GM21619 (cell line): ENCODE data around the gene PRPH.
A peak's percentile ranks its signal among the peaks of the same experiment; 100 is the strongest.
"Not testable (repeated sequence)": the region's sequence is repeated elsewhere in the genome, so short reads cannot be mapped to it uniquely, and the experiment has no call there.

Experiments used
- ATAC-seq: cut with Tn5 transposase; IDR thresholded peaks from one replicate; pipeline ENCODE4 v1.9.1; 2021; ENCODE audit not compliant: unreplicated experiment

Gene PRPH

DNA sequence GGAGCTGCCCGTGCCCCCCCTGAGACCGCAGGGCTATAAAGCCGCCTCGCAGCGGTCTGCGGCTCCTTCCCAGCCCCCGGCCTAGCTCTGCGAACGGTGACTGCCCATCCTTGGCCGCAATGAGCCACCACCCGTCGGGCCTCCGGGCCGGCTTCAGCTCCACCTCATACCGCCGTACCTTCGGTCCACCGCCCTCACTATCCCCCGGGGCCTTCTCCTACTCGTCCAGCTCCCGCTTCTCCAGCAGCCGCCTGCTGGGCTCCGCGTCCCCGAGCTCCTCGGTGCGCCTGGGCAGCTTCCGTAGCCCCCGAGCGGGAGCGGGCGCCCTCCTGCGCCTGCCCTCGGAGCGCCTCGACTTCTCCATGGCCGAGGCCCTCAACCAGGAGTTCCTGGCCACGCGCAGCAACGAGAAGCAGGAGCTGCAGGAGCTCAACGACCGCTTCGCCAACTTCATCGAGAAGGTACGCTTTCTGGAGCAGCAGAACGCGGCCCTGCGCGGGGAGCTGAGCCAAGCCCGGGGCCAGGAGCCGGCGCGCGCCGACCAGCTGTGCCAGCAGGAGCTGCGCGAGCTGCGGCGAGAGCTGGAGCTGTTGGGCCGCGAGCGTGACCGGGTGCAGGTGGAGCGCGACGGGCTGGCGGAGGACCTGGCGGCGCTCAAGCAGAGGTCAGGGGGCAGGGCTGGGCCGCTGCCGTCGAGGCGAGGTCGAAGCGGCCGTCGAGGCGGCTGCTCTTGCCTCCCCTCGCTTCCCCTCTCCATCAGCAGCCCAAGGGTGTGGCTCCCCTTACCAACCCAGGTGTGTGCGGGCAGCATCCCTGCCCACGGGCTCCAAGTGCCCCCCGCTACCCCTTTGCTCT is at the start of gene PRPH:
Gene PRPH, plus strand, starts transcription at position 66 of the 855 bp plus-strand sequence. Its CDS starts 54 bp downstream, at position 120.
- no peak for ATAC-seq

DNA sequence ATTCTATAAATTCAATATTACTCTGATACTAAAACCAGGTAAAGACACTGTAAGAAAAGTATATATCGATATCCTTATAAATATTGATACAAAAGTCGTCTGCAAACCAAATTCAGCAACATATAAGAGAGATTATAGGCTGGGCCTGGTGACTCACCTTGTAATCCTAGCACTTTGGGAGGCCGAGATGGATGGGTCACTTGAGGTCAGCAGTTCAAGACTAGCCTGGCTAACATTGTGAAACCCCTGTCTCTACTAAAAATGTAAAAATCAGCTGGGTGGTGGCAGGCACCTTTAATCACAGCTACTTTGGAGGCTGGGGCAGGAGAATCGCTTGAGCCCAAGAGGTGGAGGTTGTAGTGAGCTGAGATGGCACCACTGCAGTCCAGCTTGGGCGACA is 43.6 kb upstream of the PRPH start:
- ATAC-seq: no peak

DNA sequence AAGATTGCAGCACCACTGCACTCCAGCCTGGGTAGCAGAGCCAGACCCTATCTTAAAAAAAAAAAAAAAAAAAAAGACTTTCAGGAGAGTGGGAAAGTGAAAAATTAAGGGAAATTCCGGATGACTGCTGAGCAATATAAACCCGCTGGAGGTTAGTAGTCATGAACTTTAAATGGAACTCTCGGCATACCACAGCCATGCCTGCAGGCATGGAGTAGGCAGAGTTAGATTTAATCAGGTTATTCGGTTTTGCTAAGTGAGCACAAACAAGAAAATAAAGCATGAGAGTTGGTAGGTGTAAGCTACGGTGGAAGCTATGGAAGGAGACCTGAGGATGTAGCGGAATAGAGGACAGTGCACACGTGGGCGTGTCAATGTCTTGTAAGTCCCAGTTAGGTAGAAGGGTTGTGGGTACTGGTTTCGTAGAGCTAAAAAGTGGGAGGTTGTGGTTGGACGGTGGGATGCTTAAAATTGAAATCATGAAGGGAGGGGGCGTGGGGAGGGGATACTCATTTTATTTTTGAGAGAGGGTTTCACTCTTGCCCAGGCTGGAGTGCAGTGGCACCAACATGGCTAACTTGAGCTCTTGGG is 41.8 kb upstream of the PRPH start:
- no peak for ATAC-seq

DNA sequence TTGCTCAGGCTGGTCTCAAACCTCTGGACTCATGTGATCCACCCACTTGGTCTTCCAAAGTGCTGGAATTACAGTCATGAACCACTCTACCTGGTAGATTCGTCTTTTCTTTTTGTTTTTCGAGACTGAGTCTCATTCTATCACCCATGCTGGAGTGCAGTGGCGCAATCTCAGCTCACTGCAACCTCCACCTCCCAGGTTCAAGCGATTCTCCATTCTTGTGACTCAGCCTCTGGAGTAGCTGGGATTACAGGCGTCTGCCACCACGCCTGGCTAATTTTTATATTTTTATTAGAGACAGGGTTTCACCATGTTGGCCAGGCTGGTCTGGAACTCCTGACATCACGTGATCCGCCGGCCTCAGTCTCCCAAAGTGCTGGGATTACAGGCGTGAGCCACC is 39.5 kb upstream of the PRPH start:
- not testable (repeated sequence) for ATAC-seq

DNA sequence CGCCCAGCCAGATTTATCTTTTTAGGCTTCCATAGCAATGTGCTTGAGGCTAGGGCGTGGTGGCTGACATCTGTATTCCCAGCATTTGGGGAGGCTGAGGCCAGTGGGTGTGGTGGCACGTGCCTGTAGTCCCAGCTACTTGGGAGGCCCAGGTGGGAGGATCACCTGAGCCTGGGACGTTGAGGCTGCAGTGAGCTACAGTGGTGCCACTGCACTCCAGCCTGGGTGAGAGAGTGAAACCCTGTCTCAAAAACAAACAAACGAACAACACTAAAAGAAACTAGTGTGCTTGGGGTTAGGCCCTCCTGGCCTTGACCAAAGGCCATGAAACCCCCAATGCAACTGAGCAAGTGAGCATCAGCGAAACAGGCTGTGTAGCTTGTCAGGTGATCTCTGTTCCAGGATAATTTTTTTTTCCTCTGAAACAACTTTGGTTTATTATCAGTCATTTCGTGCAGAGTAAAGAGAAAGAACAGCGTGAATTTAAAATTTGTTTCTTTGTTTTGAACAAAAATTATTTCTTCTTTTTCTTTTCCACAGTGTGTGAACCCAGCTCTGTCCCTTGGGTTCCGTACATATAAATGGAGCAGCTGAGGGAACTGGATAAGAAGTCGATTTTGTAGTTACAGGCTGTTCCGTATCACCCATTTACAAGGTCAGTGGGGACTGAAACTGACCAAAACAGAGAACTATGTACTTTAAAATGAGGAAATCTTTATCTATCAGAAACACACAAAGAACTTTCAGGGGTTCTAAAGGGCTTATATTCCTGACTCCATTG is 38.9 kb upstream of the PRPH start:
- no peak for ATAC-seq

DNA sequence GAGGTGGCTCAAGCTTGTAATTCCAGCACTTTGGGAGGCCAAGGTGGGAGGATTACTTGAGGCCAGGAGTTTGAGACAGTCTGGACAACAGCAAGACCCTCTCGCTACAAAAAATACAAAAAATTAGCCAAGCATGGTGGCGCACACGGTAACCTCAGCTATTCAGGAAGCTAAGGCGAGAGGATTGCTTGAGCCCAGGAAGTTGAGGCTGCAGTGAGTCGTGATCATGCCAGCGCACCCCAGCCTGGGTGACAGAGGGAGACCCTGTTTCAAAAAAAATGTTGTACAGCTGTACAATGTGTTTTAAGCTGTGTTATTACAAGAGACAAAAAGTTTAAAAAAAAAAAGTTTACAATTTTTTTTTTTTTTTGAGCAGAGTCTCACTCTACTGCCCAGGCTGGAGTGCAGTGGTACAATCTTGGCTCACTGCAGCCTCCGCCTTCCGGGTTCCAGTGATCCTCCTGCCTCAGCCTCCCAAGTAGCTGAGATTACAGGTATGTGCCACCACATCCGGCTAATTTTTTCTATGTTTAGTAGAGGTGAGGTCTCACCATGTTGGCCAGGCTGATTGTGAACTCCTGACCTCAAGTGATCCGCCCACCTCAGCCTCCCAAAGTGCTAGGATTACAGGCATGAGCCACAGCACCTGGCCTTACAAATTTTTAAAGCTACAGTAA is 37.3 kb upstream of the PRPH start:
- not testable (repeated sequence) for ATAC-seq

DNA sequence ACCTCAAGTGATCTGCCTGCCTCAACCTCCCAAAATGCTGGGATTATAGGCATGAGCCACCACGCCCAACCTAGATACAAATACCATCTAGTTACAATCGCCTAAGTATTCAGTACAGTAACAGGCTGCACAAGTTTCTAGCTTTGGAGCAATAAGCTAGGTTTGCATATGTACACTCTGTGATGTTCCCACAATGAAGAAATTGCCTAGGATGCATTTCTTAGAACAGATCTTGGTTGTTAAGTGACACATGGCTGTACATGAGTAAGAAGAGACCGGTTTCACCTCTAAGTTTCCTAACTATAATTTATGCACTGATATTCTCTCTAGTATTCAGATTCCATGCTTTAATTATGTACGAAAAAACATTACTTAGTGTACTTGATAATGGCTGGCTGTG is 35.5 kb upstream of the PRPH start:
- ATAC-seq: no peak

DNA sequence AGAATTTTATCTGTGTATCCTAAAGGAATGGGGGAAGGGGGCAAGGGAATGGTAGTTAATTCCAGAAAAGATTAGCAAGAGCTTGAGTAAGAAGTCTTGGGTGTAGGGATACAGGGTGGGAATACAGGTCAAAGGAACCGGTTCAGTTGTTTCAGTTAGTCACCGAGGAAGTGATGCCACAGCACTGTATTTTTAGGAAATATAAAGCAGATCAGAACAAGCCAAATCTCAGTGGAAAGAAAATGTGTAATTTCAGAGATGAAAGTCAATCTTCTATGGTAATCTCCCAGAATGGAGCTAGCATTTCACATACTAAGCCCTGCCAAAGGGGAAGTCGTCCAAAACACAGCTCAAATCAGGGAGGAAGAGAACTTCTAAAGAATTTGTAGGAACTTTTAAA is 34.8 kb upstream of the PRPH start:
- ATAC-seq: no peak

DNA sequence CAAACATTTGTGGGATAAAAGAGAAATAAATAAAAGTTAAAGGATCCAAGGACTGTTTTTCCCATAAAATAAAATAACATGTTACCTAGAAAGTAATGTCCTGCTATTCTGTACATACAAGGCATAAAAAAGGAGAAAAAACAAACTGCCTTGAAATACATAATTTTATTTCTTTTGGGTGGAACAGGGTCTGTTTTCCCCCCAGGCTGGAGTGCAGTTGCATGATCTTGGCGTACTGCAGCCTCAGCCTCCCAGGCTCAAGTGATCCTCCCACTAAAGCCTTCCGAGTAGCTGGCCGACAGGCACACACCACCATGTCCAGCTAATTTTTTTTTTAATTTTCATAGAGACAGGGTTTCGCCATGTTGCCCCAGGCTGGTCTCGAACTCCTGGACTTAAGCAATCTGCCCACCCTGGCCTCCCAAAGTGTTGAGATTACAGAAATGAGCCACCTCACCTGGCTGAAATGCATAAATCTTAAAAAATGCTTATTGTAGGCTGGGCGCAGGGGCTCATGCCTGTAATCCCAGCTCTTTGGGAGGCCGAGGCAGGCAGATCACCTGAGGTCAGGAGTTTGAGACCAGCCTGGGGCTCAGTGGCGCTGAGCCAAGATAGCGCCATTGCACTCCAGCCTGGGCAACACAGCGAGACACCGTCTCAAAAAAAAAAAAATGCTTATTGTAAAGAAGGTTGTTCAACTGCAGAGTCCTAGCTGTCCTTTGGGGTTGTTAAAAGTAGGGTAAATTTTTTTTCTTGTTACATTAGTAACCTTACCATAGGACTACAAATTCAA is 34.2 kb upstream of the PRPH start:
- no peak for ATAC-seq

DNA sequence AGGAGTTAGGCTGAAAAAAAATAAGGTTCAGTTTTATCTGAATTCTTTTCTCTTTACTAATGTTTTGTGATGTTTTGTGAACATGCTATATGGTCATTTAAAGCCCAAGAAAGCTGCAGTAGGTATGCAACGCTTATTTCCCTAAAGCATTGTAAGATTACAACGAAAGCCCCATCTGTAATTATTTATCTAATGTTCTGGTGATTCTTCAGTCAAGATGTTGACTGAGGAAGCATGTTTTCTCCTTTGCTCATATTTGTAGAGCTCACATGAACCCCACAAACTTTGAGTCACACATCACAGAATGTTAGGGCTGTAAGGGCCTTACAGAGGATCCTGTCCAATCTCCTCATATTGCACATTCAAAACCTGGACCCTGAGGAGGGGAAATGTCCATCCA is 33.2 kb upstream of the PRPH start:
- no peak for ATAC-seq

DNA sequence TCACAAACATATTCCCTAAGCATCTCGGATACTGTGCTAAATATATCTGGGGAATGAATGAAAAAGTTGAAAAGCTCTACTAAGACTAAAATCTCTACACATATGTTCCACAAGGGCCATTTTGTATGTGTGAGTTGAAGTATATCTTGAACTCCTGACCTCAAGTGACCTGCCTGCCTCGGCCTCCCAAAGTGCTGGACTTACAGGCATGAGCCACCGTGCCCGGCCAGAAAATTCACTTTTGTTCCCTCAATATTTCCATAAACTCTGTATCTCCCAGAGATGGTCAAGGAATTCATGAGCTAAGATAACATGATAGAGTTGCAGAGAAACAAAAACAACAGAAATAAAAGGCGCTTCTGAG is 31.6 kb upstream of the PRPH start:
- no peak for ATAC-seq

DNA sequence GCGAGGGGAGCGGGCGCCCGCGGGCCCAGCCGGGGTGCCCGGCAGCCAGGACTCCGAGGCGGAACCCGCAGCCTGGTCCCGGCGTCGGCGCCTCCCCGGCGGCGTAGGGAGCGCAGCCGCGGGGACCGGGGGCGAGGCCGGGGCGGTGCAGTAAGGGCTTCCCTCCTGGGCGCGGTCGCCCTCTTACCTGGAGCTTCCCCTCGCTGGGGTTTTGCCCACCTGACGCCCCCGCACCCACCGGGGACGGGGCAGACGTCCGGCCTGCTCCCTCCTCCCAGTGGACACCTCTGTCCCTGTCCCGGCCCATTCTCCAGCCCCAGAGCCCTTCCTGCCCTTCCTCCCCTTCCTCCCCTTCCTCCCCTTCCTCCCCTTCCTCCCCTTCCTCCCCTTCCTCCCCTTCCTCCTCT is 30.5 kb upstream of the PRPH start:
- ATAC-seq: peak; percentile 20

DNA sequence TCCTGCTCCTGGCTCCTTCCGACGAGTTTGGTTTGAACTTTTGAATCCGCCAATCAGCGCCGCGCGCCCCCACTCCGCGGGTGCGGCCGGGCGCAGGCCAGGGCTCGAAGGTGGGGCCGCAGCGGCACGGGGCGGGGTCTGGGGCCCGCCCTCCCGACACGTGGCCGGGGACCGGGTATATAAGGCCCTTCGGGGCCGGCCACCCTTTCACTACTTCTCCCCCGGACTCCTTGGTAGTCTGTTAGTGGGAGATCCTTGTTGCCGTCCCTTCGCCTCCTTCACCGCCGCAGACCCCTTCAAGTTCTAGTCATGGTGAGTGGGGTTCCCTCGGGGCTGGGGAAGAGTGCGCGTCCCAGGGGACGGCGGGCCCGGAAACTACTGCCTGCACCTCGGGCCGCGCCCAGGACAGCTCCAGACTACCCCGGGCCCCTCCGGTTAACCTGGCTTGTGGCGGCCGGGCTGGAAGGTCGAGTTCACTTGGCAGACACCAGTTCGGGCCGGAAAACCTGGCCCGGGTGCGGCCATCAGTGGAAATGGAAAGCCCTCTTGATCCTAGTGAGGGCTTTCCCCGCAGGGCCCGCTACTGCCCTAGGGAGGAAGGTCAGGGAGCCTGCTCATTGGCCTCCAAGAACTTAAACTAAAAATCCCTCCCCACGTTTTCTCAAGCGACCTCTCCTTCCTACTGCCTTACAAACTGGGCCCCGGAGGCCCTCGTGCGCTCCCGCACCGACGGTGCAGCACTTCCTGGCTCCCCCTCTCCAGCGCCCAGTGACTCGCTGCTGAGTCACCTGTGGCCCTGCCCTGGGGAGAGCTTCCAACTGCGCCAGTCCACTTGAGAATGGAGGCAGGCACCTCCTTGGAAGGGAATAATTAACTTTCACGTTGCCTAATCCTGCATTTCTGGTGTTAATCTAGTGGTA is 29.8 kb upstream of the PRPH start, which contains the start of gene TUBA1C:
Gene TUBA1C, plus strand, starts transcription at position 210 of the 920 bp plus-strand sequence. Its CDS starts 100 bp downstream, at position 310.
- ATAC-seq: peak; percentile 73

DNA sequence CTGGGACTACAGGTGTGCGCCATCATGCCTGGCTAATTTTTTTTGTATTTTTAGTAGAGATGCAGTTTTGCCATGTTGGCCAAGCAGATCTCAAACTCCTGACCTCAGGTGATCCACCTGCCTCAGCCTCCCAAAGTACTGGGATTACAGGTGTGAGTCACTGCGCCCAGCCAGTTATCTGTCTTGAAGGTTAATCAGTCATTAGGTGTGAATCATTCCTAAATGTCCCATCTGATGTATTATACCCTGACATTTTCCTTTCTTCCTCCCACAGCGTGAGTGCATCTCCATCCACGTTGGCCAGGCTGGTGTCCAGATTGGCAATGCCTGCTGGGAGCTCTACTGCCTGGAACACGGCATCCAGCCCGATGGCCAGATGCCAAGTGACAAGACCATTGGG is 25.8 kb upstream of the PRPH start:
- not testable (repeated sequence) for ATAC-seq

DNA sequence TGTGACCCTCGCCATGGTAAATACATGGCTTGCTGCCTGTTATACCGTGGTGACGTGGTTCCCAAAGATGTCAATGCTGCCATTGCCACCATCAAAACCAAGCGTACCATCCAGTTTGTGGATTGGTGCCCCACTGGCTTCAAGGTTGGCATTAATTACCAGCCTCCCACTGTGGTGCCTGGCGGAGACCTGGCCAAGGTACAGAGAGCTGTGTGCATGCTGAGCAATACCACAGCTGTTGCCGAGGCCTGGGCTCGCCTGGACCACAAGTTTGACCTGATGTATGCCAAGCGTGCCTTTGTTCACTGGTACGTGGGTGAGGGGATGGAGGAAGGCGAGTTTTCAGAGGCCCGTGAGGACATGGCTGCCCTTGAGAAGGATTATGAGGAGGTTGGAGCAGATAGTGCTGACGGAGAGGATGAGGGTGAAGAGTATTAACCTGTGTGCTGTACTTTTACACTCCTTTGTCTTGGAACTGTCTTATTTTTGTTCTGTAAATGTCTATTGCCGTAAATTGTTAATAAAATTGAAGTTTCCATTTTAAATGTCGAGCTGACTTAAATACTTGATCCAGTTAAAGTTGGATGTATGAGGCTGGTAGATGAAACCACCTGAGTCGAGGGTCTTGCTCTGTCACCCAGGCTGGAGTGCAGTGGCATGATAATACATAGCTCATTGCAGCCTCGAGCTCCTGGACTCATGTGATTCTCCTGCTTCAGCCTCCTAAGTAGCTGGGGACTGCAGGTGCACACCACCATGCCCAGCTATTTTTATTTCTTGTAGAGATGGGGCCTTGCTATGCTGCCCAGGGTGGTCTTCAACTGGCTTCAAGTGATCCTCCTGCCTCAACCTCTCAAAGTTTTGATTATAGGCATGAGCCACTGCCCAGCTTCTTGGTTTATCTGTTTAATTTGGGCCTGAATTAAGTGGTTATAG is 21.9 kb upstream of the PRPH start:
- ATAC-seq: no peak

DNA sequence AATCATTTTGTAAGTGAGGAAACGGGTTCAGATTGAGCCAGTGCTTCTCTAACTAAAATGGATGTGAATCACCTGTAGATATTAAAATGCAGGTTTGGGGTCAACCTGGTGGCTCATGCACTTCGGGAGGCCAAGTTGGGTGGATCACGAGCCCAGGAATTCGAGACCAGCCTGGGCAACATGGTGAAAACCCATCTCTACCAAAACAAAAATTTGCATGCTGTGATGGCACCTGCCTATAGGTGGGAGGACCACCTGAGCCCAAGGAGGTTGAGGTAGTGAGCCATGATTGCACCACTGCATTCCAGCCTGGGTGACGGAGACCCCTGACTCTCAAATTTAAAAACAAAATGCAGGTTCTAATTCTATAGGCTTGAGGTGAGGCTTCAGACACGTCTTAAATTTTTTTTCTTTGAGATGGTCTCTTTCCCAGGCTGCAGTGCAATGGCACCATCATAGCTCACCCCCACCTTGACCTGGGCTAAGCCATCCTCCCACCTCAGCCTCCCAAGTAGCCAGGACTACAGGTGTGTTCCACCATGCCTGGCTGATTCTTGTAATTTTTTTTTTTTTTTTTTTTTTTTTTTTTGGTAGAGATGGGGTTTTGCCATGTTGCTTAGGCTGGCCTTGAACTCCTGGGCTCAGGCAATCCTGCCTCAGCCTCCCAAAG is 21.1 kb upstream of the PRPH start:
- ATAC-seq: no peak

DNA sequence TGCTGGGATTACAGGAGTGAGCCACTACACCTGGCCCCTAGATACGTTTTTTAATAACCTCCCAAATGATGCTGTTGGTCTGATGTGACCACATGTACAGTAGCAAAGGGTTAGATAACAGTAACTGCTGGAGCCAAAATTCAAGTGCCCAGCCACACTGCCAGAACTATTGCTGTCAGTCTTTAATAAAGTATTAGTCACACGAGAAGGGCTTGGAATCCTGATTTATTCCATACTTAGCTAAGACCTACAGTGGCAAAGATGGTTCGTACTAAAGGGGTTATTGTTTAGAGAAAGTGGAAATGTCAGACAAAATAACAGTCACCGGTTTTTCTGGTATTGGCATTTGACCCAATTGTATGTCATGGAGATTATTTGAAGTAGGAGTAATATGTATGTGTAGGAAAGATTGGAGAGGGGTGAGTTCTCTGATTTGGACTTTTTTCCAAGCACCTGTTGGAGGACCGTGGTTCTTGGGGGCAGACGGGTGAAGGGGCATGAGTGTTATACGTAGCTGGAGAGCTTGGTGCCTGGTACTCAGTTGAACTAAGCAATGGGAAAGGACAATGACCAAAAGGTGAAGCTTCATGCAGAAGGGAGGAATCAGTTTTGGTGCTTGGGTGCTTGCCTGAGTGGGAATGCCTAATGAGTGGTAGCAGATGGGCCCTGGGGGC is 20.4 kb upstream of the PRPH start:
- ATAC-seq: no peak
